K562 (cell line): Measurements from ENCODE around the gene ZNF467. TPM values are rescaled to one million over a fixed set of nuclear protein-coding genes. Genes with fewer than 3 reads are reported as not detected.

Experiments
- ARID1B ChIP-seq: fragments of 450-650 bp; IDR thresholded peaks from 2 replicates; pipeline ENCODE4 v1.6.1; 2016; ENCODE audit warnings: antibody characterized with exemption, mild to moderate bottlenecking, inconsistent platforms
- ATF3 ChIP-seq, 2 experiments: fragments of 450-650 bp in 1 of 2; sonication (generic) in 1 of 2; formaldehyde crosslinking in 1 of 2; IDR thresholded peaks in 1 of 2; conservative IDR thresholded peaks in 1 of 2; 2 replicates each; pipeline versions ENCODE4 v1.6.1 to v1.8.1; 2016 to 2023; ENCODE audit warnings: mild to moderate bottlenecking in 2 of 2, moderate library complexity in 2 of 2, inconsistent platforms in 1 of 2, missing genetic modification reagents in 1 of 2
- HIVEP1 ChIP-seq: fragments of 250-450 bp; sonication (Bioruptor Pico); IDR thresholded peaks from 2 replicates; pipeline ENCODE4 v1.4.0; 2020; ENCODE audit warnings: mild to moderate bottlenecking
- KLF13 ChIP-seq: fragments of 450-650 bp; IDR thresholded peaks from 2 replicates; pipeline ENCODE4 v1.6.1; 2016; ENCODE audit warnings: missing genetic modification characterization, low read depth, mild to moderate bottlenecking, missing compliant biosample characterization, moderate library complexity, borderline replicate concordance
- MYC ChIP-seq, 2 experiments: fragments of 250-450 bp in 1 of 2; sonication (Bioruptor Pico) in 1 of 2; IDR thresholded peaks; 2 replicates each; pipeline versions ENCODE4 v1.5.1 to v1.6.1; 2012 to 2021; ENCODE audit warnings: low read depth in 2 of 2, borderline replicate concordance in 1 of 2, improper control_type of control experiment in 1 of 2, low read length in 1 of 2, mild to moderate bottlenecking in 1 of 2, moderate library complexity in 1 of 2
- NCOA2 ChIP-seq, 2 experiments: fragments of 450-650 bp; IDR thresholded peaks; 2 replicates each; pipeline ENCODE4 v1.6.1; 2018; ENCODE audit warnings: mild to moderate bottlenecking in 2 of 2, moderate library complexity in 1 of 2; ENCODE audit not compliant: partially characterized antibody in 2 of 2
- NFE2 ChIP-seq: IDR thresholded peaks from 2 replicates; pipeline ENCODE4 v1.6.1; 2014; ENCODE audit warnings: antibody characterized with exemption, low read depth
- NR1H2 ChIP-seq: sonication (generic); formaldehyde crosslinking; IDR thresholded peaks from 2 replicates; pipeline ENCODE4 v1.4.0; 2020; ENCODE audit warnings: mild to moderate bottlenecking, missing genetic modification reagents
- PKNOX1 ChIP-seq: fragments of 450-650 bp; IDR thresholded peaks from 2 replicates; pipeline ENCODE4 v1.6.1; 2016
- PREB ChIP-seq: sonication (generic); formaldehyde crosslinking; IDR thresholded peaks from 2 replicates; pipeline ENCODE4 v1.8.1; 2023; ENCODE audit warnings: mild to moderate bottlenecking, missing genetic modification reagents
- SNRNP70 ChIP-seq: fragments of 200-400 bp; formaldehyde crosslinking; optimal IDR thresholded peaks from 2 replicates; pipeline ENCODE3; 2017; ENCODE audit warnings: low read depth, low read length
- TFAP4 ChIP-seq: sonication (generic); formaldehyde crosslinking; IDR thresholded peaks from 2 replicates; pipeline ENCODE4 v1.8.0; 2022; ENCODE audit warnings: missing genetic modification reagents, mild to moderate bottlenecking, moderate library complexity, borderline replicate concordance
- TRIM24 ChIP-seq, 2 experiments: fragments of 450-650 bp; IDR thresholded peaks; 2 replicates each; pipeline ENCODE4 v1.6.1; 2016
- UBTF ChIP-seq, 2 experiments: IDR thresholded peaks; 2 replicates each; pipeline ENCODE4 v1.6.1; 2012; ENCODE audit warnings: improper control_type of control experiment in 2 of 2, low read depth in 2 of 2, low read length in 2 of 2, borderline replicate concordance in 1 of 2
- ZBTB7A ChIP-seq: IDR thresholded peaks from 2 replicates; pipeline ENCODE4 v1.6.1; 2011; ENCODE audit warnings: low read depth, mild to moderate bottlenecking, low read length, moderate library complexity, borderline replicate concordance; ENCODE audit not compliant: control insufficient read depth
- ZNF696 ChIP-seq: fragments of 250-450 bp; sonication (Bioruptor Pico); conservative IDR thresholded peaks from 2 replicates; pipeline ENCODE4 v1.4.0; 2020; ENCODE audit warnings: mild to moderate bottlenecking, moderate library complexity
- polyA plus RNA-seq, 8 experiments: library from polyadenylated mRNA; depleted of rRNA in 4 of 8; stranded (reverse) in 5 of 8; unstranded in 3 of 8; fragments of >200 nt; fragmentation: Nextera tagmentation in 2 of 8; fragmentation: Illumina TruSeq in 1 of 8; extraction: Ambion mirVana in 2 of 8; extraction: Trizol in 1 of 8; gene quantifications; 2 replicates each; pipeline versions ENCODE4 v1.2.1 to v1.2.3, GENCODE V29; 2011 to 2014; ENCODE audit warnings: inconsistent platforms in 1 of 8, missing spikeins in 1 of 8
- total RNA-seq, 7 experiments: library from RNA; depleted of rRNA in 6 of 7; stranded (reverse); fragments of >200 nt in 6 of 7; fragmentation: Illumina TruSeq in 2 of 7; extraction: Trizol in 2 of 7; gene quantifications; 2 replicates each; pipeline versions ENCODE4 v1.2.1 to v1.2.3, GENCODE V29; 2011 to 2021; ENCODE audit warnings: low replicate concordance in 1 of 7

ZNF467 gene
- total and polyA plus RNA-seq, 9 of the 15 experiments (the other 6 are each of a cell fraction or from before 2014, with no cell fraction given), result 0.32 to 14.2 (median 1.7) TPM

- TF ChIP-seq PKNOX1 (peak; percentile 56), ARID1B (peak; percentile 75), NR1H2 (CRISPR knock-in tag) (0 out of 2 replicates have a peak, but pooled peaks have one; percentile 6), ZNF696 (CRISPR knock-in tag) (no peak), PREB (CRISPR knock-in tag) (no peak), TFAP4 (CRISPR knock-in tag) (peak; percentile 72; the same call in 1 of the 2 replicates), ATF3 (IDR thresholded peaks at IDR 0.05) (peak; percentile 48; the same call in 1 of the 2 replicates), ATF3 (CRISPR knock-in tag; conservative IDR thresholded peaks at IDR 0.05) (no peak), NFE2 (peak; percentile 16; the same call in 1 of the 2 replicates), ZBTB7A (peak; percentile 41; the same call in 1 of the 2 replicates), TRIM24 (IDR thresholded peaks at IDR 0.05) (peak in 1 of 2 experiments; percentile 48; a peak in 1 of 4 replicates), UBTF (IDR thresholded peaks at IDR 0.05; ENCODE audit: borderline replicate concordance in 1 of 2, low read depth in 2 of 2, low read length in 2 of 2) (peak in 1 of 2 experiments; percentile 70; a peak in 1 of 4 replicates), HIVEP1 (CRISPR knock-in tag) (no peak), MYC (IDR thresholded peaks at IDR 0.05; ENCODE audit: low read depth, low read length) (0 out of 2 replicates have a peak, but pooled peaks have one; percentile 2), MYC (CRISPR knock-in tag; IDR thresholded peaks at IDR 0.05; ENCODE audit: borderline replicate concordance, low read depth) (peak; percentile 25; the same call in 1 of the 2 replicates), NCOA2 (IDR thresholded peaks at IDR 0.05; ENCODE audit: partially characterized antibody in 2 of 2) (no peak), KLF13 (no peak), SNRNP70 (peak; percentile 2)
Observed at GRCh38 chr7:149719912-149720335, 53.5 kb downstream of the ZNF467 start (continued).
